GM12875 (cell line): ENCODE measurements around the gene EFCAB11.

ENCODE experiments used
- H3K4me3 ChIP-seq: one replicate; pipeline ENCODE4 v1.5.1; 2011; ENCODE audit warnings: low read depth, low read length, control low read depth
- CTCF ChIP-seq: IDR thresholded peaks from 2 replicates; pipeline ENCODE4 v1.5.1; 2011; ENCODE audit warnings: low read depth, mild to moderate bottlenecking, control low read depth, inconsistent platforms, low read length, moderate library complexity, borderline replicate concordance; ENCODE audit not compliant: insufficient read depth

Gene EFCAB11

GRCh38 chr14:89947344-89947743 lies 7.2 kb downstream of the EFCAB11 start:
- H3K4me3 ChIP-seq: no peak overlapping the region
- no peak for TF ChIP-seq CTCF

GRCh38 chr14:89941830-89942377 lies 12.6 kb downstream of the EFCAB11 start:
- no peak overlapping the region for H3K4me3 ChIP-seq
- no peak for TF ChIP-seq CTCF

GRCh38 chr14:89936654-89937185 lies 17.8 kb downstream of the EFCAB11 start:
- H3K4me3 ChIP-seq: no peak overlapping the region
- TF ChIP-seq CTCF: no peak

- no peak overlapping the region for H3K4me3 ChIP-seq
- TF ChIP-seq CTCF: no peak
Observed at GRCh38 chr14:89933002-89933401, 21.5 kb downstream of the EFCAB11 start.

- no peak for TF ChIP-seq CTCF
- no peak overlapping the region for H3K4me3 ChIP-seq
Observed at GRCh38 chr14:89927186-89927865, 27.2 kb downstream of the EFCAB11 start.

- no peak for TF ChIP-seq CTCF
- no peak overlapping the region for H3K4me3 ChIP-seq
Observed at GRCh38 chr14:89926694-89927093, 27.8 kb downstream of the EFCAB11 start.

GRCh38 chr14:89924268-89924667 lies 30.3 kb downstream of the EFCAB11 start:
- H3K4me3 ChIP-seq: no peak overlapping the region
- TF ChIP-seq CTCF: no peak
